A549 (cell line): ENCODE data around the gene CACNB3.

Experiments used
- E2F6 ChIP-seq: IDR thresholded peaks from 2 replicates; pipeline ENCODE4 v1.6.1; 2012; ENCODE audit warnings: low read depth, borderline replicate concordance
- ESRRA ChIP-seq: fragments of 150-350 bp; IDR thresholded peaks from 2 replicates; pipeline ENCODE4 v1.6.1; 2014; ENCODE audit warnings: mild to moderate bottlenecking, low read length, borderline replicate concordance
- FOSB ChIP-seq: fragments of 250-450 bp; sonication (Bioruptor Pico); IDR thresholded peaks from 2 replicates; pipeline ENCODE4 v1.5.0; 2020; ENCODE audit warnings: mild to moderate bottlenecking, moderate library complexity
- JUN ChIP-seq, 2 experiments: fragments of >200 bp; sonication (Bioruptor Twin); formaldehyde crosslinking; IDR thresholded peaks; 2 replicates in 1 of 2; 3 replicates in 1 of 2; pipeline ENCODE4 v1.6.1; 2016 to 2017
- KDM1A ChIP-seq: fragments of 200-600 bp; sonication (generic); IDR thresholded peaks from 2 replicates; pipeline ENCODE4 v1.6.1; 2016; ENCODE audit warnings: low read depth, mild to moderate bottlenecking
- POLR2A ChIP-seq: IDR thresholded peaks from 2 replicates; pipeline ENCODE4 v1.6.1; 2012; ENCODE audit warnings: mild to moderate bottlenecking, low read length
- RAD21 ChIP-seq, 2 experiments: fragments of >200 bp in 1 of 2; sonication (Bioruptor Twin) in 1 of 2; formaldehyde crosslinking in 1 of 2; IDR thresholded peaks in 1 of 2; conservative IDR thresholded peaks in 1 of 2; 2 replicates in 1 of 2; 3 replicates in 1 of 2; pipeline ENCODE4 v1.6.1; 2012 to 2018; ENCODE audit warnings: inconsistent platforms in 1 of 2
- SMC3 ChIP-seq: fragments of >200 bp; sonication (Bioruptor Twin); formaldehyde crosslinking; IDR thresholded peaks from 3 replicates; pipeline ENCODE4 v1.6.1; 2018; ENCODE audit warnings: inconsistent platforms
- USF2 ChIP-seq: fragments of 450-650 bp; IDR thresholded peaks from 2 replicates; pipeline ENCODE4 v1.6.1; 2014; ENCODE audit warnings: antibody characterized with exemption
- TF ChIP-seq, protein P1 (sequence below): fragments of >200 bp; sonication (Bioruptor Twin); formaldehyde crosslinking; IDR thresholded peaks from 3 replicates; pipeline ENCODE4 v1.5.1; 2016
- TF ChIP-seq, protein P2 (sequence below): fragments of 200-600 bp; sonication (generic); IDR thresholded peaks from 2 replicates; pipeline ENCODE4 v1.6.1; 2016; ENCODE audit warnings: antibody characterized with exemption, mild to moderate bottlenecking, moderate library complexity

DNA sequence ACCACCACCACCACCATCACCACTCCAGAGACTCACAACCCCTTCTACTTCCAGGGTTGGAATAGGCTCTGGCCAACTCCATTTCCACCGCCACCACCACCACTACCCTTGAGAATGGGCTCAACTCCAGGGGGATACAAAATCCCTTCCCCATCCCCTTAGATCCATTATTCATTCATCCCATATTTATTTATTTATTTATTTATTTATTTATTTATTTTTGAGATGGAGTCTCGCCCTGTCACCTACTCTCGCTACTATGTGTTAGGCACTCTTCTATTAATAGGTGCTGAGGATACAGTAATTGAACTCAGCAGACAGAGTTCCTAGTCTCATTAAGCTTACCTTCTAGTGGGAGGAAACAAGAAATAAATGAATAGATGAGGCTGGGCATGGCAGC, 24.6 kb upstream of the CACNB3 start:
- no peak for TF ChIP-seq E2F6
- TF ChIP-seq, protein P1, sequence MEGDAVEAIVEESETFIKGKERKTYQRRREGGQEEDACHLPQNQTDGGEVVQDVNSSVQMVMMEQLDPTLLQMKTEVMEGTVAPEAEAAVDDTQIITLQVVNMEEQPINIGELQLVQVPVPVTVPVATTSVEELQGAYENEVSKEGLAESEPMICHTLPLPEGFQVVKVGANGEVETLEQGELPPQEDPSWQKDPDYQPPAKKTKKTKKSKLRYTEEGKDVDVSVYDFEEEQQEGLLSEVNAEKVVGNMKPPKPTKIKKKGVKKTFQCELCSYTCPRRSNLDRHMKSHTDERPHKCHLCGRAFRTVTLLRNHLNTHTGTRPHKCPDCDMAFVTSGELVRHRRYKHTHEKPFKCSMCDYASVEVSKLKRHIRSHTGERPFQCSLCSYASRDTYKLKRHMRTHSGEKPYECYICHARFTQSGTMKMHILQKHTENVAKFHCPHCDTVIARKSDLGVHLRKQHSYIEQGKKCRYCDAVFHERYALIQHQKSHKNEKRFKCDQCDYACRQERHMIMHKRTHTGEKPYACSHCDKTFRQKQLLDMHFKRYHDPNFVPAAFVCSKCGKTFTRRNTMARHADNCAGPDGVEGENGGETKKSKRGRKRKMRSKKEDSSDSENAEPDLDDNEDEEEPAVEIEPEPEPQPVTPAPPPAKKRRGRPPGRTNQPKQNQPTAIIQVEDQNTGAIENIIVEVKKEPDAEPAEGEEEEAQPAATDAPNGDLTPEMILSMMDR = no peak
- no peak for TF ChIP-seq JUN (IDR thresholded peaks at IDR 0.05)
- TF ChIP-seq USF2 = no peak
- TF ChIP-seq, protein P2, sequence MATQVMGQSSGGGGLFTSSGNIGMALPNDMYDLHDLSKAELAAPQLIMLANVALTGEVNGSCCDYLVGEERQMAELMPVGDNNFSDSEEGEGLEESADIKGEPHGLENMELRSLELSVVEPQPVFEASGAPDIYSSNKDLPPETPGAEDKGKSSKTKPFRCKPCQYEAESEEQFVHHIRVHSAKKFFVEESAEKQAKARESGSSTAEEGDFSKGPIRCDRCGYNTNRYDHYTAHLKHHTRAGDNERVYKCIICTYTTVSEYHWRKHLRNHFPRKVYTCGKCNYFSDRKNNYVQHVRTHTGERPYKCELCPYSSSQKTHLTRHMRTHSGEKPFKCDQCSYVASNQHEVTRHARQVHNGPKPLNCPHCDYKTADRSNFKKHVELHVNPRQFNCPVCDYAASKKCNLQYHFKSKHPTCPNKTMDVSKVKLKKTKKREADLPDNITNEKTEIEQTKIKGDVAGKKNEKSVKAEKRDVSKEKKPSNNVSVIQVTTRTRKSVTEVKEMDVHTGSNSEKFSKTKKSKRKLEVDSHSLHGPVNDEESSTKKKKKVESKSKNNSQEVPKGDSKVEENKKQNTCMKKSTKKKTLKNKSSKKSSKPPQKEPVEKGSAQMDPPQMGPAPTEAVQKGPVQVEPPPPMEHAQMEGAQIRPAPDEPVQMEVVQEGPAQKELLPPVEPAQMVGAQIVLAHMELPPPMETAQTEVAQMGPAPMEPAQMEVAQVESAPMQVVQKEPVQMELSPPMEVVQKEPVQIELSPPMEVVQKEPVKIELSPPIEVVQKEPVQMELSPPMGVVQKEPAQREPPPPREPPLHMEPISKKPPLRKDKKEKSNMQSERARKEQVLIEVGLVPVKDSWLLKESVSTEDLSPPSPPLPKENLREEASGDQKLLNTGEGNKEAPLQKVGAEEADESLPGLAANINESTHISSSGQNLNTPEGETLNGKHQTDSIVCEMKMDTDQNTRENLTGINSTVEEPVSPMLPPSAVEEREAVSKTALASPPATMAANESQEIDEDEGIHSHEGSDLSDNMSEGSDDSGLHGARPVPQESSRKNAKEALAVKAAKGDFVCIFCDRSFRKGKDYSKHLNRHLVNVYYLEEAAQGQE = no peak
- no peak for TF ChIP-seq SMC3
- no peak for TF ChIP-seq ESRRA
- no peak for TF ChIP-seq POLR2A
- no peak for TF ChIP-seq KDM1A
- no peak for TF ChIP-seq RAD21 (conservative IDR thresholded peaks at IDR 0.05 in 1 of 2, IDR thresholded peaks at IDR 0.05 in 1 of 2)
- no peak for TF ChIP-seq FOSB
